Fibroblast of skin of left quadriceps (primary cell): ENCODE measurements around the gene IGFL2.

Source experiments
- DNase-seq, 2 experiments: peaks; one replicate each; pipeline ENCODE4 v3.0.0-alpha.2; 2013; ENCODE audit warnings: low read depth in 2 of 2

IGFL2 gene

GRCh38 chr19:46209051-46209450, 61.0 kb downstream of the IGFL2 start:
- no peak for DNase-seq

- no peak for DNase-seq
Measured at GRCh38 chr19:46209472-46209871, 61.4 kb downstream of the IGFL2 start.

- DNase-seq = no peak
Measured at GRCh38 chr19:46210669-46211068, 62.6 kb downstream of the IGFL2 start.
